ENCODE results near the gene LYST.

DNA sequence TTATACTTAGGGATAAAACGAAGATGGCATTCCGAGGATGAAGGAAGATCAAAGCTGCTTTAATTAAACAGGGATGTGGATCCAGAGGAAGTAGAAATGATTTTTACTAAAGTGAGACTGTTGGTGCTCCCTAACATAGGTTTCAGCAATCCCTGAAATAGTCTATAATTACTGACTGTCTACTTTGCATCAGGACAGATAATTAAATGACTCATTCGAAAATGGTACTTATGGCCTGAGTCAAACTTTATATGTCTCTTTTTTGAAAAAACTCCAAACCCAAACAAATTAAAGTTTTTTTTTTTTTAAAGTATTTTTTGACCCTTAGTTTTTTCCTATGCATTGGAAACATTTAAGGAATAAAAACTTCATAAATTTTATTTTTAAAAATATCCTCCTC is 90.3 kb downstream of the LYST start:
- TF ChIP-seq, protein P1, sequence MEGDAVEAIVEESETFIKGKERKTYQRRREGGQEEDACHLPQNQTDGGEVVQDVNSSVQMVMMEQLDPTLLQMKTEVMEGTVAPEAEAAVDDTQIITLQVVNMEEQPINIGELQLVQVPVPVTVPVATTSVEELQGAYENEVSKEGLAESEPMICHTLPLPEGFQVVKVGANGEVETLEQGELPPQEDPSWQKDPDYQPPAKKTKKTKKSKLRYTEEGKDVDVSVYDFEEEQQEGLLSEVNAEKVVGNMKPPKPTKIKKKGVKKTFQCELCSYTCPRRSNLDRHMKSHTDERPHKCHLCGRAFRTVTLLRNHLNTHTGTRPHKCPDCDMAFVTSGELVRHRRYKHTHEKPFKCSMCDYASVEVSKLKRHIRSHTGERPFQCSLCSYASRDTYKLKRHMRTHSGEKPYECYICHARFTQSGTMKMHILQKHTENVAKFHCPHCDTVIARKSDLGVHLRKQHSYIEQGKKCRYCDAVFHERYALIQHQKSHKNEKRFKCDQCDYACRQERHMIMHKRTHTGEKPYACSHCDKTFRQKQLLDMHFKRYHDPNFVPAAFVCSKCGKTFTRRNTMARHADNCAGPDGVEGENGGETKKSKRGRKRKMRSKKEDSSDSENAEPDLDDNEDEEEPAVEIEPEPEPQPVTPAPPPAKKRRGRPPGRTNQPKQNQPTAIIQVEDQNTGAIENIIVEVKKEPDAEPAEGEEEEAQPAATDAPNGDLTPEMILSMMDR (IDR thresholded peaks at IDR 0.05): no peak
- TF ChIP-seq POLR2AphosphoS5 (IDR thresholded peaks at IDR 0.05) (no peak), EP300 (IDR thresholded peaks at IDR 0.05) (no peak)
